Ectodermal cell (in vitro differentiated cells): Measurements from ENCODE around the gene DCDC1.

Source experiments
- H3K27ac ChIP-seq: 2 replicates; pipeline ENCODE4 v1.7.0; 2013; ENCODE audit warnings: mild to moderate bottlenecking, low read depth, low read length; ENCODE audit not compliant: insufficient read depth, poor library complexity, severe bottlenecking
- H3K27me3 ChIP-seq: 2 replicates; pipeline ENCODE4 v1.7.0; 2013; ENCODE audit warnings: mild to moderate bottlenecking, low read length; ENCODE audit not compliant: insufficient read depth, control insufficient read depth, poor library complexity, severe bottlenecking
- H3K36me3 ChIP-seq: one replicate; pipeline ENCODE4 v1.7.0; 2013; ENCODE audit warnings: low read length; ENCODE audit not compliant: control insufficient read depth, insufficient read depth
- H3K4me1 ChIP-seq: one replicate; pipeline ENCODE4 v1.7.0; 2013; ENCODE audit warnings: low read length; ENCODE audit not compliant: control insufficient read depth, insufficient read depth
- H3K4me3 ChIP-seq: 2 replicates; pipeline ENCODE4 v1.7.0; 2013; ENCODE audit warnings: low read depth, low read length, control low read depth; ENCODE audit not compliant: insufficient read depth
- H3K9me3 ChIP-seq: 2 replicates; pipeline ENCODE4 v1.7.0; 2013; ENCODE audit warnings: mild to moderate bottlenecking, low read length, moderate library complexity; ENCODE audit not compliant: control insufficient read depth
- WGBS, 2 experiments: methylation state at CpG; one replicate each; pipeline ENCODE4 v1.1.7; 2013; ENCODE audit warnings: missing lambda C conversion rate in 2 of 2; 5-methylcytosine and 5-hydroxymethylcytosine counted together

DCDC1 gene

DNA sequence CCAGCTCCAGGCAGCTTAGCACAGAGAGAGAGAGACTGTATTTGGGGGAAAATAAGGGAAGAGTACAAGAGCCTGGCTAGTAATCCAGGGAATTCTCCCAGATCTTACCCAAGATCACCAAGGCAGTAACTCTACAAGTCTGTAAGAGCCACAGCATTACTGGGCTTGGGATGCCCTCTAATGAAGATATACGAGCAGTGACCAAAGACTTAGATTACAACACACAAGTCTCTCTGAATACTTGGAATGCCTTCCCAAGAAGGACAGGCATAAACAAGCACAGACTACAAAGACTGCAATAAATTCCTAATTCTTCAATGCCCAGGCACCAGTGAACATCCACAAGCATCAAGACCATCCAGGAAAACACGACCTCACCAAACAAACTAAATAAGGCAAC lies 17.8 kb upstream of the DCDC1 start:
- Histone ChIP-seq H3K4me1 (no peaks in the 10 kb centered on the region), H3K27me3 (no peaks in the 10 kb centered on the region), H3K27ac (no peak overlapping the region), H3K9me3 (no peaks in the 10 kb centered on the region), H3K36me3 (peaks cover 14% of the 10 kb centered on the region), H3K4me3 (no peak overlapping the region)
- WGBS, 2 experiments: 88 to 92% methylated on average over 2 of the region's 2 CpGs

DNA sequence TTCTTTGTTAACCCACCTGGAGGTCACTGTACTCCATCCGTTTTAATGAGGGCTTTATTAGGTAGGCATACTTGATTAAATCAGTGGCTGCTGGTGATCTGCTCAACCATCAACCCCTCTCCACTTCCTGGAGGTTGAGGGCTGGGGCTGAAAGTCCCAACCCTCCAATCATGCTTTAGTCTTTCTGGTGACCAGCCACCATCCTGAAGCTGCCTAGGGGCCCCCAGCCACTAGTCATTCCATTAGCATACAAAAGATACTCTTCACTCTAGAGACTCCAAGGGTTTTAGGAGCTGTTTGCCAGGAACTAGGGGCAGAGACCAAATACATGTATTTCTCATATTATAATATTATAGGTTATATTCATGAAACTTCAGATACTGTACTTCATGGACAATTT lies 13.6 kb upstream of the DCDC1 start:
- H3K4me3 ChIP-seq: no peak overlapping the region
- H3K27ac ChIP-seq: no peak overlapping the region
- WGBS, 2 experiments: 55 to 88% methylated on average over 1 of the region's 1 CpG
- peaks cover 14% of the 10 kb centered on the region for H3K36me3 ChIP-seq
- no peaks in the 10 kb centered on the region for H3K27me3 ChIP-seq
- H3K4me1 ChIP-seq: no peaks in the 10 kb centered on the region
- H3K9me3 ChIP-seq: no peaks in the 10 kb centered on the region

DNA sequence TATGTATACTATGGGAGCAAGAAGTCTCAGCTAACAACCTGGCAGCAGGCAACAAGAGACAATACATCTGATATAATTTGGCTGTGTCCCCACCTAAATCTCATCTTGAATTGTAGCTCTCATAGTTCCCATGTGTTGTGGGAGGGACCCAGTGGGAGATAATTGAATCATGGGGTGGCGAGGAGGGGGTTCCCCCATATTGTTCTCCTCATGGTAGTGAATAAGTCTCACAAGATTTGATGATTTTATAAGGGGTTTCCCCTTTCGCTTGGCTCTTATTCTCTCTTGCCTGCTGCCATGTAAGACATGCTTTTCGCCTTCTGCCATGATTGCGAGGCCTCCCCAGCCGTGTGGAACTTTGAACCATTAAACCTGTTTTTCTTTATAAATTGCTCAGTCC lies 6.3 kb upstream of the DCDC1 start:
- WGBS, 2 experiments: 93% methylated on average over 5 of the region's 5 CpGs
- Histone ChIP-seq H3K9me3 (no peaks in the 10 kb centered on the region), H3K36me3 (no peaks in the 10 kb centered on the region), H3K27me3 (no peaks in the 10 kb centered on the region), H3K4me1 (no peaks in the 10 kb centered on the region), H3K27ac (no peak overlapping the region), H3K4me3 (no peak overlapping the region)

DNA sequence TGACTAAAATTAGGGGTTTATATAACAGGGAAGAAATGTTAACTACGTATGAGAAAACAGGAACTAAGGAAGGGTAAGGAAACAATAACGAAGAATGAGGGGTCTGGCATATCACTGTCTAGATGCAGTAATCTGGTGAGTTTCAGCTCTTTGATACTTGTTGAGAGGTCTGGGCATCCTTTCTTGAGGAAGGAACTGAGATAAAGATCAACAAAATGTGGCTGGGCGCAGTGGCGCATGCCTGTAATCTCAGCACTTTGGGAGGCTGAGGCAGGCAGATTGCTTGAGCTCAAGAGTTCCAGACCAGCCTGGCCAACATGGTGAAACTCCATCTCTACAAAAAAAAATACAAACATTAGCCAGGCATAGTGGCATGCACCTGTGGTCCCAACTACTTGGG lies 2.7 kb downstream of the DCDC1 start:
- no peaks in the 10 kb centered on the region for H3K27me3 ChIP-seq
- H3K36me3 ChIP-seq: no peaks in the 10 kb centered on the region
- 95 to 96% methylated on average over 4 of the region's 4 CpGs for WGBS, 2 experiments
- H3K27ac ChIP-seq: no peak overlapping the region
- no peaks in the 10 kb centered on the region for H3K4me1 ChIP-seq
- no peaks in the 10 kb centered on the region for H3K9me3 ChIP-seq
- no peak overlapping the region for H3K4me3 ChIP-seq

DNA sequence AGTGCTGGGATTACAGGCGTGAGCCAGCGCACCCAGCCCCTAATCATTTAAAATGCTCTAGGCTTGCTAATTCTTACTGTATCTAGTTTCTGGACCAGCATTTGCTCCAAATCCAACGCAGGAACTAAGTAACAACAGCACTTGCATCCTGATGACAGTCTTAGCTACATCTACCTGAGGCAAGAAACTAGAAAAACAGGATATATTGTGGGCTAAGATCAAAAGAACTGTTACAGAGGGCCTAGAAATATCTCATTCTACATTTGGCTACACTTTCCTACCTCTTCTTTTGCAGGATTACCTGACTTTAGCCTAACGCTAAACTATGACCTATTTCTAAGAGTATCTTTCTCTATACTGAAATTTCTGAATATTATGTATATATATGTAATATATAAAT lies 7.8 kb downstream of the DCDC1 start:
- H3K27ac ChIP-seq: no peak overlapping the region
- H3K27me3 ChIP-seq: no peaks in the 10 kb centered on the region
- H3K36me3 ChIP-seq: no peaks in the 10 kb centered on the region
- no peaks in the 10 kb centered on the region for H3K4me1 ChIP-seq
- H3K4me3 ChIP-seq: no peak overlapping the region
- WGBS, 2 experiments: 92 to 96% methylated on average over 3 of the region's 4 CpGs
- H3K9me3 ChIP-seq: no peaks in the 10 kb centered on the region

DNA sequence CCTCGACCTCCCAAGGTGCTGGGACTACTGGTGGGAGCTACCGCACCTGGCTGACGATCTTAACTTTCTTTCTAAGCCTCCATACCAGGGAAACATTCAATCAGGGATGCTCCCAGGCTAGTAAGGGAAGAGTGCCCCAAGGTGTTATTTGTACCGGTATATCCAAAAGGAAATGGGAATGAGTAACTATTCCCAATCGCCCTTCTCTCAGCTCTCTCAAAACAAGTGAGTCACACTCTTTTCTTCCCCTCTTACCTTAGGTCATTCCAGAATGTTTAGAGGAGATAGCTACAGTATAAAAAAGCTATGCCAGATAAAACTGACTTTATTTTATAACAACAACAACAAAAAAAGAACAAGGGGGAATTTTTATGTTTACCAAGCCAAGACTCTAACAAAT lies 13.7 kb downstream of the DCDC1 start:
- WGBS, 2 experiments: 88 to 95% methylated on average over 4 to 5 of the region's 5 CpGs
- no peaks in the 10 kb centered on the region for H3K27me3 ChIP-seq
- no peaks in the 10 kb centered on the region for H3K4me1 ChIP-seq

DNA sequence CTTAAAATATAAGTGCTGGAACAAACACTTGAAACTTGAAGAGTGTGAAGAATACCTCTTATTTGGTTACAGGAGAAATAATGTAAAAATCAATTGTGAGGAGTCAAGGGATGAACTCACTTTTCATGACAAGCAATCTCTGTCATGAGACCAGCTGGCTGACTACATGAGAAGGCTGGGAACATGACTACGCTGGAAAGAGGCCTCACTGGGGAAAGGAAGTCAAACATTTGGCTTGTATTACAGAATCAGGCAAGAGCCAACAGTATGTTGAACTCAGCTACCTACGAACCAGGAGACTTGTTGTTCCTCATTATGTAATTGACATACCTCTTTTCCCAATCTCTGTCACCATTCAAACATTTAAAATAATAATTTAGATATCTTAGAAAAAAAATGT lies 14.4 kb downstream of the DCDC1 start:
- no peak overlapping the region for H3K27ac ChIP-seq
- 97 to 98% methylated on average over 2 of the region's 2 CpGs for WGBS, 2 experiments
- H3K4me3 ChIP-seq: no peak overlapping the region
- H3K4me1 ChIP-seq: no peaks in the 10 kb centered on the region
- no peaks in the 10 kb centered on the region for H3K27me3 ChIP-seq
- H3K36me3 ChIP-seq: no peaks in the 10 kb centered on the region
- H3K9me3 ChIP-seq: no peaks in the 10 kb centered on the region

More for the DNA sequence above, 13.7 kb downstream of the DCDC1 start:
- Histone ChIP-seq H3K4me3 (no peak overlapping the region), H3K36me3 (no peaks in the 10 kb centered on the region), H3K9me3 (no peaks in the 10 kb centered on the region), H3K27ac (no peak overlapping the region)

DNA sequence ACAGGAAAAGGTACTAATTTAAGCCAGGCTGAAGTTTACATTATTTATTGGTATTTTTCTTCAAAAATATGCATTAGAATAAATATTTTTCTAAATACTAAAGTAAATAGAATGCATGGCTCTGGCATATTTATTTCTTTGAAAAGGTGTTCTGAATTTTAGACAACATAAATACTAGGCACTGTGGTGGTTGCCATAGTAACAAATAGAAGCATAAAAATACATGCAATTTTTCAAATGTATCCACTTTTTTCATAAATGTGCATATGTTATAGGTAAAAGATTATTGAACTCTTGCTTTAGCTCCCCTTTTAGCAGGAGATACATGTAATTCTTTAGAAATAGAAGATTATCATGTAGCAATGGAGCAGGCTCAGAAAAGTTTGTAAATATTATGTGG lies 18.4 kb downstream of the DCDC1 start:
- Histone ChIP-seq H3K4me1 (no peaks in the 10 kb centered on the region), H3K9me3 (no peaks in the 10 kb centered on the region), H3K36me3 (no peaks in the 10 kb centered on the region), H3K27ac (no peak overlapping the region), H3K4me3 (no peak overlapping the region), H3K27me3 (no peaks in the 10 kb centered on the region)

DNA sequence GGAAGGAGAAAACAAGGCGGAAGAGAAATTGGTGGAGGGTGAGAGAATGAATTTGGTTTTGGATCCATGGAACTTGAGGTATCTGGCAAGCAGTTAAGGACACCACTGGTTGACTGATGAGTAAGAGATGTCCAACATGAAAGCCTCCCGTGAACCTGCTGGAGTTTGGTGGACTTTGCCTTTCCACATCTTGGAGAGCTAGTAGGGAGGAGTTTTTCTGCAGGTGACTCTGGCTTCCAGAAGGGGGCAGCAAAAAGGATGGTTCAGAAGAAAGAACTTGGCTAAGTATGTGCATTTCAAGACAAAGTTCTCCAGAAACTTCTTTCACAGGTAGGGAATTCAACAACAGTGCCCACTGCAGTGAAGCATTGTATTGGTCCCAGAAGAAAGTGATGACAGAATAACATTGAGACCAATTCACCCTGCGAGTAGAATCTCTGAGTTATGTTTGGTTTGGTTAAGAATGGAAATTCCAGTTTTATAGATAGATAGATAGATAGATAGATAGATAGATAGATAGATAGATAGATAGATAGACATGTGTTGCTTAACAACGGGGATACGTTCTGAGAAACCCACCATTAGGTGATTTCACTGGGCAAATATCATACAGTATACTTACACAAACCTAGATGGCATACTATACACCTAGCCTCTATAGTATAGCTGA lies 28.5 kb downstream of the DCDC1 start:
- H3K27me3 ChIP-seq: no peaks in the 10 kb centered on the region
- WGBS, 2 experiments: 85 to 87% methylated on average over 5 of the region's 5 CpGs
- no peak overlapping the region for H3K27ac ChIP-seq
- H3K4me3 ChIP-seq: no peak overlapping the region
- no peaks in the 10 kb centered on the region for H3K9me3 ChIP-seq
- H3K4me1 ChIP-seq: no peaks in the 10 kb centered on the region
- H3K36me3 ChIP-seq: no peaks in the 10 kb centered on the region

DNA sequence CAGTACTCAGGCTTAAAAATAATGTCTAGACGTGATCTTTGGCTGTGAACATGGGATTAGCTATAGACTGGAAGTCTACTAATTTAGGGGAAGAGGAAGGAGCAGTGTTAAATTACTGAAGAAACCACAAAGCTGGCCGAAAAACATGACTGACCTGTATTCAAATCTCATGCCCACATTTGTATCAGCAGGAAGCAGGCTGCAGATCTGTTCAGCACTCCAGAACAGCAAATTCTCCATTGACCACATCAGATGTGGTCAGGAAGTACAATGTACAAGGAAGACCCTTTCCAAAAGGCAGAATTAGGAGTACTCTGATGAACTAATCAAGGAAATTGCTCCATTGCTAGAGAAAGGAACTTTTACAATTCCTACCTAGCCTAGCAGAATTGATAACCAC lies 31.7 kb downstream of the DCDC1 start:
- H3K27ac ChIP-seq: no peak overlapping the region
- 92% methylated on average over 2 of the region's 2 CpGs for WGBS, 2 experiments
- no peak overlapping the region for H3K4me3 ChIP-seq
- no peaks in the 10 kb centered on the region for H3K27me3 ChIP-seq
- no peaks in the 10 kb centered on the region for H3K4me1 ChIP-seq
- H3K9me3 ChIP-seq: no peaks in the 10 kb centered on the region
- peaks cover 5% of the 10 kb centered on the region for H3K36me3 ChIP-seq

DNA sequence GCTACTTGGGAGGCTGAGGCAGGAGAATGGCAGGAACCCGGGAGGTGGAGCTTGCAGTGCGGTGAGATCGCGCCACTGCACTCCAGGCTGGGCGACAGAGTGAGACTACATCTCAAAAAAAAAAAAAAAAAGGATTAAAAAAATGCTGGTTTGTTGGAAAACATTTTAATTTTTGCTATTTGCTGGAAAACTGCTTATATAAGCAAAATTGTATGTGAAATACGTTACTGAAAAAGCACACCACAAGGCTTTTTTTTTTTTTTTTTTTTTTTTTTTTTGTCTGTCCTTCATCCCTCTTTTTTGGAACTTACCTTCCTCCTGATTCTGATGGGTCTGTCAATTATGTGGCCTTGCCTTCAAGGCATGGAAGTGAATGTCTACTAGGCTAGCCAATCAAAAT lies 40.8 kb downstream of the DCDC1 start:
- 92 to 100% methylated on average over 5 to 6 of the region's 6 CpGs for WGBS, 2 experiments
- Histone ChIP-seq H3K36me3 (no peaks in the 10 kb centered on the region), H3K4me1 (no peaks in the 10 kb centered on the region), H3K9me3 (no peaks in the 10 kb centered on the region), H3K27me3 (no peaks in the 10 kb centered on the region), H3K4me3 (no peak overlapping the region), H3K27ac (no peak overlapping the region)
